H9 (cell line): ENCODE data around the gene MOXD1. TPM values are rescaled to one million over a fixed set of nuclear protein-coding genes. Genes with fewer than 3 reads are reported as not detected.

Source experiments
- DNase-seq: peaks from one replicate; pipeline ENCODE4 v3.0.0-alpha.2; 2017
- H2AFZ ChIP-seq: one replicate; pipeline ENCODE4 v1.6.1; 2013; ENCODE audit warnings: mild to moderate bottlenecking, low read length, control low read depth, moderate library complexity
- H2AK5ac ChIP-seq: 2 replicates; pipeline ENCODE4 v1.6.1; 2013; ENCODE audit warnings: low read length, control low read depth, mixed read lengths; ENCODE audit not compliant: insufficient read length
- H2BK120ac ChIP-seq: one replicate; pipeline ENCODE4 v1.6.1; 2013; ENCODE audit warnings: low read depth, mild to moderate bottlenecking, low read length, control low read depth, inconsistent platforms; ENCODE audit not compliant: poor library complexity, severe bottlenecking
- H2BK12ac ChIP-seq: 2 replicates; pipeline ENCODE4 v1.6.1; 2013; ENCODE audit warnings: low read length, control low read depth, mixed read lengths, low read depth; ENCODE audit not compliant: insufficient read length
- H2BK15ac ChIP-seq: 2 replicates; pipeline ENCODE4 v1.6.1; 2013; ENCODE audit warnings: low read depth, low read length, control low read depth
- H2BK20ac ChIP-seq: one replicate; pipeline ENCODE4 v1.6.1; 2013; ENCODE audit warnings: low read depth, mild to moderate bottlenecking, low read length, control low read depth, inconsistent platforms; ENCODE audit not compliant: poor library complexity, severe bottlenecking
- H2BK5ac ChIP-seq: 2 replicates; pipeline ENCODE4 v1.6.1; 2013; ENCODE audit warnings: low read length, control low read depth, mixed read lengths; ENCODE audit not compliant: insufficient read length
- H3K14ac ChIP-seq: 2 replicates; pipeline ENCODE4 v1.6.1; 2013; ENCODE audit warnings: low read length, control low read depth; ENCODE audit not compliant: insufficient read depth
- H3K18ac ChIP-seq: 2 replicates; pipeline ENCODE4 v1.6.1; 2013; ENCODE audit warnings: low read depth, mild to moderate bottlenecking, mixed read lengths, low read length, control low read depth; ENCODE audit not compliant: insufficient read length
- H3K23ac ChIP-seq: 2 replicates; pipeline ENCODE4 v1.6.1; 2013; ENCODE audit warnings: low read length, control low read depth, mixed read lengths, low read depth; ENCODE audit not compliant: insufficient read length
- H3K23me2 ChIP-seq: 2 replicates; pipeline ENCODE4 v1.6.1; 2013; ENCODE audit warnings: low read depth, mild to moderate bottlenecking, mixed read lengths, low read length, control low read depth; ENCODE audit not compliant: insufficient read length, poor library complexity, severe bottlenecking
- H3K27ac ChIP-seq: 2 replicates; pipeline ENCODE4 v1.5.1; 2013; ENCODE audit warnings: low read length, control low read depth, mixed read lengths, low read depth; ENCODE audit not compliant: insufficient read length
- H3K27me3 ChIP-seq: 2 replicates; pipeline ENCODE4 v1.6.1; 2013; ENCODE audit warnings: low read length, control low read depth, inconsistent platforms; ENCODE audit not compliant: insufficient read depth
- H3K4ac ChIP-seq: 2 replicates; pipeline ENCODE4 v1.6.1; 2013; ENCODE audit warnings: low read depth, mild to moderate bottlenecking, control low read depth, inconsistent platforms, low read length, moderate library complexity
- H3K4me1 ChIP-seq: 2 replicates; pipeline ENCODE4 v1.6.1; 2013; ENCODE audit warnings: low read length, control low read depth, inconsistent platforms; ENCODE audit not compliant: insufficient read depth
- H3K4me2 ChIP-seq: 2 replicates; pipeline ENCODE4 v1.6.1; 2013; ENCODE audit warnings: low read length, control low read depth, mixed read lengths; ENCODE audit not compliant: insufficient read length, insufficient read depth
- H3K56ac ChIP-seq: 2 replicates; pipeline ENCODE4 v1.6.1; 2013; ENCODE audit warnings: low read depth, mild to moderate bottlenecking, mixed read lengths, low read length, control low read depth; ENCODE audit not compliant: insufficient read length
- H3K79me1 ChIP-seq: 2 replicates; pipeline ENCODE4 v1.6.1; 2013; ENCODE audit warnings: low read depth, mild to moderate bottlenecking, moderate library complexity, low read length, control low read depth, inconsistent platforms; ENCODE audit not compliant: insufficient read depth, poor library complexity, severe bottlenecking
- H3K79me2 ChIP-seq: 2 replicates; pipeline ENCODE4 v1.6.1; 2013; ENCODE audit warnings: low read length, control low read depth, inconsistent platforms; ENCODE audit not compliant: insufficient read depth
- H3K9ac ChIP-seq: 2 replicates; pipeline ENCODE4 v1.6.1; 2013; ENCODE audit warnings: low read length, control low read depth, mixed read lengths; ENCODE audit not compliant: insufficient read length; ENCODE audit errors: extremely low read depth
- H3K9me3 ChIP-seq: one replicate; pipeline ENCODE4 v1.6.1; 2013; ENCODE audit warnings: low read depth, low read length, inconsistent platforms; ENCODE audit not compliant: control insufficient read depth
- H3T11ph ChIP-seq: one replicate; pipeline ENCODE4 v1.6.1; 2013; ENCODE audit warnings: mild to moderate bottlenecking, low read length, control low read depth, inconsistent platforms
- H4K20me1 ChIP-seq: one replicate; pipeline ENCODE4 v1.6.1; 2013; ENCODE audit not compliant: control insufficient read depth, insufficient read length, insufficient read depth
- H4K5ac ChIP-seq: 2 replicates; pipeline ENCODE4 v1.6.1; 2013; ENCODE audit warnings: low read depth, mild to moderate bottlenecking, mixed read lengths, low read length, control low read depth; ENCODE audit not compliant: insufficient read length
- H4K8ac ChIP-seq: replicated peaks from 2 replicates; pipeline ENCODE4 v1.6.1; 2013; ENCODE audit warnings: low read length, control low read depth, mixed read lengths, low read depth; ENCODE audit not compliant: insufficient read length
- H4K91ac ChIP-seq: 2 replicates; pipeline ENCODE4 v1.6.1; 2013; ENCODE audit warnings: low read depth, mild to moderate bottlenecking, moderate library complexity, mixed read lengths, low read length, control low read depth; ENCODE audit not compliant: insufficient read length
- H3K27ac Mint-ChIP-seq, 3 experiments: 2 replicates in 2 of 3; 3 replicates in 1 of 3; pipeline ENCODE4 v1.8.0; 2020 to 2021; ENCODE audit warnings: mixed read lengths in 3 of 3, mild to moderate bottlenecking in 1 of 3, moderate library complexity in 1 of 3
- H3K27me3 Mint-ChIP-seq: 2 replicates; pipeline ENCODE4 v1.8.0; 2021; ENCODE audit warnings: low read depth, mild to moderate bottlenecking, moderate library complexity, mixed read lengths
- H3K36me3 Mint-ChIP-seq, 3 experiments: 2 replicates in 2 of 3; 3 replicates in 1 of 3; pipeline ENCODE4 v1.8.0; 2020 to 2021; ENCODE audit warnings: low read depth in 3 of 3, mixed read lengths in 3 of 3; ENCODE audit not compliant: insufficient read depth in 1 of 3
- H3K4me1 Mint-ChIP-seq, 2 experiments: 2 replicates each; pipeline ENCODE4 v1.8.0; 2020; ENCODE audit warnings: mixed read lengths in 2 of 2
- H3K4me3 Mint-ChIP-seq, 2 experiments: 2 replicates in 1 of 2; 3 replicates in 1 of 2; pipeline ENCODE4 v1.8.0; 2020 to 2021; ENCODE audit warnings: mild to moderate bottlenecking in 2 of 2, mixed read lengths in 2 of 2, moderate library complexity in 1 of 2
- H3K9me3 Mint-ChIP-seq, 2 experiments: 2 replicates in 1 of 2; 3 replicates in 1 of 2; pipeline ENCODE4 v1.8.0; 2020; ENCODE audit warnings: mild to moderate bottlenecking in 2 of 2, mixed read lengths in 2 of 2, moderate library complexity in 1 of 2
- CTCF ChIP-seq: fragments of 200-600 bp; sonication (generic); conservative IDR thresholded peaks from 3 replicates; pipeline ENCODE4 v1.8.0; 2021; ENCODE audit warnings: antibody characterized with exemption, mild to moderate bottlenecking
- WGBS: extraction: QIAGEN DNeasy Blood & Tissue Kit; methylation state at CpG from one replicate; pipeline ENCODE4 v1.1.7; 2013; ENCODE audit warnings: missing lambda C conversion rate, low lambda C conversion rate, mixed read lengths; ENCODE audit not compliant: insufficient read length; ENCODE audit errors: extremely low coverage; 5-methylcytosine and 5-hydroxymethylcytosine counted together
- total RNA-seq: library from RNA; stranded (reverse); gene quantifications from 2 replicates; pipeline ENCODE4 v1.2.1, GENCODE V29; 2021

The MOXD1 gene
- total RNA-seq, 1 experiment from 2014 or later = 2.3 TPM

DNA sequence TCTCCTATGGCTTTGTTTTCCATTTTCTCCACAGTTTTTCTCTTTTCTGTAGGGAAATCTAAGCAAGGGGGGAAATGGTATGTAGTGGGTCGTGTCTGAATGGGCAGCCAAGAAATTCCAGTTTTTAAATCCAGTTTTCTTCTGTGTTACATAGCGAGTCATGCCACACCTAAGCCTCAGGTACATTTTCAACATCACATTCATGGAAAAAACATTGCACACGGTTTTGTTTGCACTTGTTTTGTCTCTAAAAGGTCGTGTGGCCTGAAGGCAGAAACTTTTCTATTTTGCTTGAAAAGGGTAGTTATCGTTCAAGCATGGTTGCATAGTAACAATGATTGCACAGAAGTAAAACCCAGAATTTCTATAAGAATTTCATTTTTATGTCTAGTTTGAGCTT is 70.5 kb downstream of the MOXD1 start:
- Mint-ChIP-seq H3K27ac (no peak overlapping the region), H3K36me3 (no peaks in the 10 kb centered on the region), H3K27me3 (no peaks in the 10 kb centered on the region), H3K4me3 (no peak overlapping the region), H3K9me3 (peaks cover 0 to 2% of the 10 kb centered on the region in 2 experiments; a peak in 2 of 5 replicates), H3K4me1 (peaks cover 3 to 4% of the 10 kb centered on the region in 2 experiments; a peak in 1 of 4 replicates)
- Histone ChIP-seq H2BK120ac (no peak overlapping the region), H4K8ac (no peak overlapping the region), H3K27me3 (no peaks in the 10 kb centered on the region), H3K4me1 (no peaks in the 10 kb centered on the region), H3K18ac (no peak overlapping the region), H3K14ac (no peak overlapping the region), H4K5ac (no peak overlapping the region), H3K23me2 (no peaks in the 10 kb centered on the region), H2BK12ac (no peak overlapping the region), H2BK20ac (no peak overlapping the region), H3K79me2 (no peaks in the 10 kb centered on the region), H2BK5ac (no peak overlapping the region), H3K27ac (no peak overlapping the region), H3K9me3 (no peaks in the 10 kb centered on the region), H3K4ac (no peak overlapping the region), H2AFZ (no peak overlapping the region), H4K20me1 (no peaks in the 10 kb centered on the region), H2AK5ac (no peak overlapping the region), H2BK15ac (no peak overlapping the region), H3T11ph (no peak overlapping the region), H3K4me2 (no peak overlapping the region), H3K56ac (no peak overlapping the region), H4K91ac (no peak overlapping the region), H3K9ac (no peak overlapping the region), H3K79me1 (no peaks in the 10 kb centered on the region), H3K23ac (no peak overlapping the region)
- no peak for DNase-seq
- no CpG with 5 or more reads among the region's 5 CpGs for WGBS
- TF ChIP-seq CTCF = no peak
